NCI-H2081 (cell line): ENCODE results near the gene NXPE4.
"Not testable (repeated sequence)": the region's sequence is repeated elsewhere in the genome, so short reads cannot be mapped to it uniquely, and the experiment has no call there.

Source experiments
- DNase-seq, 2 experiments: peaks; one replicate each; lab custom pipeline; 2025; lab: John Stamatoyannopoulos, UW

Gene NXPE4

GRCh38 chr11:114610550-114610949 lies 15.0 kb upstream of the NXPE4 start:
- no peak for DNase-seq

- DNase-seq: no peak
Observed at GRCh38 chr11:114609429-114609828, 13.8 kb upstream of the NXPE4 start.

GRCh38 chr11:114608605-114609004 lies 13.0 kb upstream of the NXPE4 start:
- not testable (repeated sequence) for DNase-seq

GRCh38 chr11:114607753-114608459 lies 12.3 kb upstream of the NXPE4 start:
- no peak for DNase-seq

- not testable (repeated sequence) for DNase-seq
Observed at GRCh38 chr11:114606802-114607075, 11.2 kb upstream of the NXPE4 start.

- no peak for DNase-seq
Observed at GRCh38 chr11:114606003-114606801, 10.6 kb upstream of the NXPE4 start.

GRCh38 chr11:114605370-114605769 lies 9.8 kb upstream of the NXPE4 start:
- DNase-seq: no peak

- DNase-seq: no peak
Observed at GRCh38 chr11:114604886-114605285, 9.3 kb upstream of the NXPE4 start.

- DNase-seq: no peak
Observed at GRCh38 chr11:114604179-114604813, 8.7 kb upstream of the NXPE4 start.

GRCh38 chr11:114603151-114603550 lies 7.6 kb upstream of the NXPE4 start:
- not testable (repeated sequence) for DNase-seq

- no peak for DNase-seq
Observed at GRCh38 chr11:114598461-114598860, 2.9 kb upstream of the NXPE4 start.

GRCh38 chr11:114596175-114596919 lies 761 bp upstream of the NXPE4 start:
- no peak for DNase-seq

- no peak for DNase-seq
Observed at GRCh38 chr11:114594703-114595102, 883 bp downstream of the NXPE4 start.

GRCh38 chr11:114587398-114587953 lies 8.1 kb downstream of the NXPE4 start:
- DNase-seq: no peak

- DNase-seq: no peak
Observed at GRCh38 chr11:114586797-114587196, 8.8 kb downstream of the NXPE4 start.

GRCh38 chr11:114571712-114572111 lies 23.9 kb downstream of the NXPE4 start:
- DNase-seq: no peak

GRCh38 chr11:114569801-114570200 lies 25.8 kb downstream of the NXPE4 start:
- no peak for DNase-seq

- no peak for DNase-seq
Observed at GRCh38 chr11:114566276-114566675, 29.3 kb downstream of the NXPE4 start.

- DNase-seq: no peak
Observed at GRCh38 chr11:114564831-114565230, 30.8 kb downstream of the NXPE4 start.

- no peak for DNase-seq
Observed at GRCh38 chr11:114563077-114563476, 32.5 kb downstream of the NXPE4 start.

GRCh38 chr11:114562166-114562916 lies 33.2 kb downstream of the NXPE4 start:
- no peak for DNase-seq
